Left ventricle myocardium inferior (tissue), 1 donor: ENCODE measurements around the gene RNF150. TPM values are rescaled to one million over a fixed set of nuclear protein-coding genes. Genes with fewer than 3 reads are reported as not detected.

Experiments
- DNase-seq: peaks from one replicate; pipeline ENCODE4 v3.0.0-alpha.2; 2020
- H3K27ac ChIP-seq: fragments of 200-600 bp; replicated peaks from 2 replicates; pipeline ENCODE4 v1.8.0; 2021
- H3K27me3 ChIP-seq: fragments of 200-600 bp; 2 replicates; pipeline ENCODE4 v1.8.0; 2021; ENCODE audit warnings: low read depth
- H3K36me3 ChIP-seq: fragments of 200-600 bp; 2 replicates; pipeline ENCODE4 v1.8.0; 2021
- H3K4me1 ChIP-seq: fragments of 200-600 bp; 2 replicates; pipeline ENCODE4 v1.8.0; 2021
- H3K4me3 ChIP-seq: fragments of 200-600 bp; 2 replicates; pipeline ENCODE4 v1.8.0; 2021; ENCODE audit warnings: mild to moderate bottlenecking, moderate library complexity
- H3K9me3 ChIP-seq: fragments of 200-600 bp; replicated peaks from 2 replicates; pipeline ENCODE4 v1.8.0; 2021
- intact Hi-C: fragments of 100-400 bp; cut with micrococcal nuclease; formaldehyde crosslinking; loops from one replicate; pipeline ENCODE4 v1.11.0; 2022
- total RNA-seq: library from RNA; stranded (reverse); fragmentation: NEBNext Ultra II Directional; extraction: Animal tissue kit (Norgen Biotek cat#: 25700); gene quantifications from one replicate; pipeline ENCODE4 v1.2.1, GENCODE V29; 2021
- TF ChIP-seq, protein P1 (sequence below): fragments of 200-600 bp; IDR thresholded peaks from 2 replicates; pipeline ENCODE4 v1.8.0; 2021; ENCODE audit warnings: antibody characterized with exemption, mild to moderate bottlenecking, borderline replicate concordance
- donor health status: DM: no; HTN: yes; CAD: no; lungs with severe emphysema.

RNF150 gene
- total RNA-seq, 1 donor from 2014 or later: 68.0 TPM

DNA sequence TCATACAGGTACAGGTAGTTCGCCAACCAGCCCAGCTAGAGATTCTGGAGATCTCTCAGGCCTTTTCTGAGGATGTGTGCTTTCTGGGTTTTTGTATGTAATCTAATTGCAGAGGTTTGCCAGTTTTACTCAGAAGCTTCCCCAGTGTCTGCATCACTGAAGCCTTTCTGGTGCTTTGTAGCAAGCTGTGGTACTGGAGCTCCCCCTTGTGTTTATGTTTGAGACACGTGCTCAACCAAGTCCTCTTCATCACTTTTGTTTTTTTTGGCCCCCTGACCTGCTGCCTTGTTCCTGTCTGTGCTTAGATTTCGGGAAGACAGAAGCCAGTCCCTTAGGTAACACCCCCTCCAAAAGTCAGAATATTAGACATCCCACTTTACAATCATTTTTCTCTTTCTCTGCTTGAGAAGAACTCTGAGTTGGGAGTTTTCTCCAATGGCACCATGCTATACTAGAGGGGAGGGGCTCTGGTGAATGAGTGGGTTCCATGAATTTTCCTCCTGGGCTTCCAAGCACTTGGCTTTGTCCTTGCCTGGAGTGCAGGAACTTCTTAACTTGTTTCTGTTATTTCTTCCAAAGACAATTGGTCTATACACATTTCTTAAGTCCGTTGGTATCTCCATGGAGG is 248.7 kb downstream of the RNF150 start:
- H3K4me1 ChIP-seq: peaks cover 25% of the 10 kb centered on the region
- H3K9me3 ChIP-seq: peaks cover 23% of the 10 kb centered on the region
- H3K27ac ChIP-seq: no peak overlapping the region
- H3K36me3 ChIP-seq: no peaks in the 10 kb centered on the region
- intact Hi-C loops: no loop called here
- no peaks in the 10 kb centered on the region for H3K27me3 ChIP-seq
- no peak overlapping the region for H3K4me3 ChIP-seq
- no peak for DNase-seq
- TF ChIP-seq, protein P1, sequence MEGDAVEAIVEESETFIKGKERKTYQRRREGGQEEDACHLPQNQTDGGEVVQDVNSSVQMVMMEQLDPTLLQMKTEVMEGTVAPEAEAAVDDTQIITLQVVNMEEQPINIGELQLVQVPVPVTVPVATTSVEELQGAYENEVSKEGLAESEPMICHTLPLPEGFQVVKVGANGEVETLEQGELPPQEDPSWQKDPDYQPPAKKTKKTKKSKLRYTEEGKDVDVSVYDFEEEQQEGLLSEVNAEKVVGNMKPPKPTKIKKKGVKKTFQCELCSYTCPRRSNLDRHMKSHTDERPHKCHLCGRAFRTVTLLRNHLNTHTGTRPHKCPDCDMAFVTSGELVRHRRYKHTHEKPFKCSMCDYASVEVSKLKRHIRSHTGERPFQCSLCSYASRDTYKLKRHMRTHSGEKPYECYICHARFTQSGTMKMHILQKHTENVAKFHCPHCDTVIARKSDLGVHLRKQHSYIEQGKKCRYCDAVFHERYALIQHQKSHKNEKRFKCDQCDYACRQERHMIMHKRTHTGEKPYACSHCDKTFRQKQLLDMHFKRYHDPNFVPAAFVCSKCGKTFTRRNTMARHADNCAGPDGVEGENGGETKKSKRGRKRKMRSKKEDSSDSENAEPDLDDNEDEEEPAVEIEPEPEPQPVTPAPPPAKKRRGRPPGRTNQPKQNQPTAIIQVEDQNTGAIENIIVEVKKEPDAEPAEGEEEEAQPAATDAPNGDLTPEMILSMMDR: peak; percentile 74

DNA sequence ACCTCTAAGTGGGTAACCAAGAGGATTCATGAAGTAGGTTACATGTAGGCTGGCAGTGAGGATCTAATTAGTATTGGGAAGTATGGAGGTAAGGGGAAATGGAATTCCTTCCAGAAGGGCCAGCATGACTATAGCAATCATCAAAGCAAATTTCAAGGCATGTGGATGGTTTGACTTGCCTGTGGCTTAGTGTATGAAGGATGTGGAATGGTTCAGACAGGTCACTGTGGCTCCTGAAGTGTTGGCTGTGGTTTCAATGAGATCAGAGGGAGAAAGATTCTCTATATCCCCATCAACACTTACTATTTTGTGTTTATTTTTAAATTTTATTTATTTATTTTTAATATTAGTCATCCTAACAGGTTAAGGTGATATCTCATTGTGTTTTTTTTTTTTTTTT is 255.5 kb downstream of the RNF150 start:
- TF ChIP-seq, protein P1: no peak
- DNase-seq: no peak
- H3K9me3 ChIP-seq: peaks cover 23% of the 10 kb centered on the region
- H3K4me1 ChIP-seq: peaks cover 7% of the 10 kb centered on the region
- H3K27me3 ChIP-seq: no peaks in the 10 kb centered on the region
- intact Hi-C loops: no loop called here
- no peak overlapping the region for H3K27ac ChIP-seq
- no peak overlapping the region for H3K4me3 ChIP-seq
- no peaks in the 10 kb centered on the region for H3K36me3 ChIP-seq

DNA sequence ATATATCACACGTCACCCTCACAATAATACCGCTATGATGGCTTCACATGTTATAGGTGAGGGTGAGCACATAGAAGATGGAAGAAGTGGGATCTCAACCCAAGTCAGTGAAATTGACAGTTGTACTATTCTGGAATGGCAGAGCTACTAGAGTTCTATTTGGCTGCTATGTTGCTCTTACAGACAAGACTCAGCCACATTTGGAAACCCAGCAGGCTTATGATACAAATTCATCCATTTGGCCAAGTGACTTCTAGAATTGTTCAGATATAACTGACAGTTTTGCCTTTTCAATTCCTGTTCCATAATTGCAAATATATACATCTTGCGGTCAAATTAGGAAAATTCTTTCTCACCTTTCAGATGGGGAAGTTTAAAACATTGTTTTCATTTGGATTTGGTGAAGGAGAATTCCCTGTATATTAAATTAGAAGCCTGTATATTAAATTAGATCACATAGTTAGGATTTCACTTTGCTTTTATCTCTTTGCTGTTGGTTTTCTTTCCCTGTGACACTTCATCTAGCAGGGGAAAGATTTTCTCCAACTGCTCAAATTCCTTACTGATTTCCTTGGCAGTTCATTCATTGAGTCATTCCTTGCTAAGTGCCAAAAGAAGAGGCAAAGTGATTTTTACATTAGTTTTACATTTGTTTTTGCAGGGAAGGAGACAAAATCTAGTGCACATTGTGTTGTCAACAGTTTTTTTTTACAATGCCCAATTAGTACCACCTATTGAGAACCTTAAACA is 256.5 kb downstream of the RNF150 start:
- no peak overlapping the region for H3K4me3 ChIP-seq
- H3K36me3 ChIP-seq: no peaks in the 10 kb centered on the region
- TF ChIP-seq, protein P1: no peak
- H3K27ac ChIP-seq: no peak overlapping the region
- intact Hi-C loops: no loop called here
- H3K4me1 ChIP-seq: peaks cover 7% of the 10 kb centered on the region
- H3K27me3 ChIP-seq: no peaks in the 10 kb centered on the region
- H3K9me3 ChIP-seq: peaks cover 23% of the 10 kb centered on the region
- DNase-seq: no peak

DNA sequence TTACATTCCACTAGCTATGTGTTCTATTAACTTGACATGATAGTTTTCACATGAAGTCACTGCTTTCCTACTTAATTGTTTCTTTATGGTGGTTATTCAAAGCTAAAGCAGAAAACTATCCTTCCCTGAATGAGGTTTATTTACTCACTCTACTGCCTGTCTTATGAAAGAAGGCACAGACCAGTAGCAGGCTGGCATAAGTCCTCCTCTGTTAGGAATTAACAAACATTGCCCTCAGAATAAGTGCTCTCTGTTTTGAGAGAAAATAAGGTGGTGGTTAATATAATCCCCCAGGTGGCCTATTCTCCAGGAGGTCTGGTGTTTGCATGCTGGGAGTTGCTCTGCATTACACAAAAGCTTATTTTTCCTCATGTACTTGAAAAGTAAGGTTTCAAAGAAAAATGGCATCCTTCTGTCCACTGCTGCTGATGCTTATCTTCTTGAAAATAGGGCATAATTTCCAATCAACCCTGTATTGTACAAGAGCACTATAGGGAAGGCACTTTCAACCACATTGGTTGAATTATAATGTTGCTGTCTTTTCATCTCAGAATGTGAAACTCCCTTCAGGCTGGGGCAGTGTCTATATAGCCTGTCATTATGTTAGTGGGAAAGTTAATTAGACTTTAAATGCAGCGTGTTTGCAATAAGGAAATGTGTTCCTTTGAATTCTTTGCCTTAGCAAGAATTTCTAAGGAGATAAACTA is 257.4 kb downstream of the RNF150 start:
- no peak overlapping the region for H3K27ac ChIP-seq
- no peak for DNase-seq
- H3K4me3 ChIP-seq: no peak overlapping the region
- H3K9me3 ChIP-seq: peaks cover 22% of the 10 kb centered on the region
- H3K27me3 ChIP-seq: no peaks in the 10 kb centered on the region
- intact Hi-C loops: no loop called here
- peaks cover 16% of the 10 kb centered on the region for H3K4me1 ChIP-seq
- TF ChIP-seq, protein P1: no peak
- H3K36me3 ChIP-seq: no peaks in the 10 kb centered on the region

DNA sequence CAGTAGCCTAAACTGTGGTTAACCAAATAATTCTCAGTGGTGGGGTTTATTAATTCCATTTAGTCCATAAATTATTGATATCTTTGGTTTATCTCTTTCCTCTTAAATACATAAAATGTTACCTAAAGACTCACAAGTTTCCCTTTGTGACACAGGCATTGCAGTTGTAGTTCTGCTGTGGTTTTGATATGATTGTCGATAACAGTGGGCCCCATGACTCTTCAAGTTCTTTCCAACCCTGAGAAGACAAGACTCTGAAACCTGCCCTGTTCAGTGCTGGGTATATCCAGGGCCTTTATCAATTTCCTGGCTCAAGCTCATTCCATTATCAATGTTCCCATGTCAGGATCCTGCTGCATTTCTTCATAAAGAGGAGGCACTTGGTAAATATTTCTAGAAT is 259.2 kb downstream of the RNF150 start:
- no peak overlapping the region for H3K27ac ChIP-seq
- peaks cover 24% of the 10 kb centered on the region for H3K4me1 ChIP-seq
- intact Hi-C loops: no loop called here
- H3K4me3 ChIP-seq: no peak overlapping the region
- TF ChIP-seq, protein P1: no peak
- no peaks in the 10 kb centered on the region for H3K36me3 ChIP-seq
- no peaks in the 10 kb centered on the region for H3K27me3 ChIP-seq
- no peak for DNase-seq
- peaks cover 4% of the 10 kb centered on the region for H3K9me3 ChIP-seq
